Activated CD4-positive, alpha-beta T cell treated with anti-CD3 and anti-CD28 coated beads, Interleukin-2, amount 10 ng/mL, durations not matched to agents 7 days and 5 days (primary cell): Measurements from ENCODE around the gene TBATA. TPM values are rescaled to one million over a fixed set of nuclear protein-coding genes. Genes with fewer than 3 reads are reported as not detected.

Source experiments
- CTCF ChIA-PET: fragments of 350-600 bp; sonication (Branson Sonifier 250); formaldehyde crosslinking; loops from one replicate; lab custom pipeline; 2021; ENCODE audit warnings: antibody characterized with exemption; lab: Charles Lee
- POLR2A ChIA-PET: fragments of 350-600 bp; sonication (Branson Sonifier 250); formaldehyde crosslinking; loops from one replicate; lab custom pipeline; 2021; ENCODE audit warnings: antibody characterized with exemption; lab: Charles Lee
- DNase-seq: peaks from one replicate; pipeline ENCODE4 v3.0.0-alpha.2; 2020
- H3K27ac Mint-ChIP-seq: one replicate; pipeline ENCODE4 v1.8.0; 2021; ENCODE audit warnings: mild to moderate bottlenecking, moderate library complexity, mixed read lengths
- H3K27me3 Mint-ChIP-seq: one replicate; pipeline ENCODE4 v1.8.0; 2021; ENCODE audit warnings: mixed read lengths
- H3K36me3 Mint-ChIP-seq: one replicate; pipeline ENCODE4 v1.8.0; 2021; ENCODE audit warnings: low read depth, mixed read lengths
- H3K4me1 Mint-ChIP-seq: one replicate; pipeline ENCODE4 v1.8.0; 2021; ENCODE audit warnings: mixed read lengths
- H3K4me3 Mint-ChIP-seq: one replicate; pipeline ENCODE4 v1.8.0; 2021; ENCODE audit warnings: mild to moderate bottlenecking, moderate library complexity, mixed read lengths
- H3K9me3 Mint-ChIP-seq: one replicate; pipeline ENCODE4 v1.8.0; 2021; ENCODE audit warnings: mixed read lengths
- total RNA-seq, 2 experiments: library from RNA; stranded (reverse); gene quantifications; one replicate each; pipeline ENCODE4 v1.2.3, GENCODE V29; 2021

TBATA gene, protein sequence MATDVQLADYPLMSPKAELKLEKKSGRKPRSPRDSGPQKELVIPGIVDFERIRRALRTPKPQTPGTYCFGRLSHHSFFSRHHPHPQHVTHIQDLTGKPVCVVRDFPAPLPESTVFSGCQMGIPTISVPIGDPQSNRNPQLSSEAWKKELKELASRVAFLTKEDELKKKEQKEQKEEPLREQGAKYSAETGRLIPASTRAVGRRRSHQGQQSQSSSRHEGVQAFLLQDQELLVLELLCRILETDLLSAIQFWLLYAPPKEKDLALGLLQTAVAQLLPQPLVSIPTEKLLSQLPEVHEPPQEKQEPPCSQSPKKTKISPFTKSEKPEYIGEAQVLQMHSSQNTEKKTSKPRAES
- total RNA-seq: not detected

DNA sequence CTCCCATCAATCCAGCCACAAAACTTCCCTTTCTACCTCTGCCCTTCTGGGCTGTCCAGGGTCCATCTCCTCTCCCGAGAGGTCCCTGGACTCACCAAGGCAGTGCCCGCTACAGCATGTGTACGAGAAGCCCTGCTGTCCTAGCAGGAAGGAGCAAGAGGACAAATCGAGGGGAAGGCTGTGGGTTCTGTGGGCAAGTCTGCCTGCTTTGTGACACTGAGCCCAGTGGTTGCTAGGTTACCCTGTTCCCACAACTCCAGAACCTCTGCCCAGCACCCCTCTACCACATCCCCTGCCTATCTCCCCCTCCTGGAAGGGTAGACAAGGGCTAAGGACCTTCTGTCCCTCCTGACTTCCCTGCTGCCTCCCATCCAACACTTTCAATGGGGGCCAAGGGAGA is at the start of gene TBATA:
Gene TBATA (minus strand): TSS at position 188 of the 400 bp plus-strand sequence. CDS start 1,998 bp downstream, outside the sequence.
- CTCF ChIA-PET: no interaction called here
- DNase-seq: peak; percentile 14
- no peak within 1 kb of the TSS for H3K27ac Mint-ChIP-seq

GRCh38 chr10:70834441-70835151 is 49.4 kb upstream of the TBATA start:
- Mint-ChIP-seq H3K4me1 (peaks cover 22% of the 10 kb centered on the region), H3K36me3 (peaks cover 17% of the 10 kb centered on the region), H3K27me3 (no peaks in the 10 kb centered on the region), H3K9me3 (peaks cover 7% of the 10 kb centered on the region), H3K27ac (no peak overlapping the region), H3K4me3 (no peak overlapping the region)
- DNase-seq: no peak
- CTCF ChIA-PET: interaction anchor here (0.9 to 1.5 kb wide), 2 partner anchors 10 to 46 kb away, joined by 3 to 5 read pairs; no protein-coding TSS in a partner anchor
- POLR2A ChIA-PET: no interaction called here

More for the DNA sequence above, at the start of gene TBATA:
- no peak within 1 kb of the TSS for H3K4me3 Mint-ChIP-seq
- H3K9me3 Mint-ChIP-seq: no peaks in the 10 kb centered on the region
- peaks cover 18% of the 10 kb centered on the region for H3K27me3 Mint-ChIP-seq
- POLR2A ChIA-PET: no interaction called here
- peaks cover 15% of the 10 kb centered on the region for H3K4me1 Mint-ChIP-seq
- H3K36me3 Mint-ChIP-seq: no peaks in the 10 kb centered on the region

DNA sequence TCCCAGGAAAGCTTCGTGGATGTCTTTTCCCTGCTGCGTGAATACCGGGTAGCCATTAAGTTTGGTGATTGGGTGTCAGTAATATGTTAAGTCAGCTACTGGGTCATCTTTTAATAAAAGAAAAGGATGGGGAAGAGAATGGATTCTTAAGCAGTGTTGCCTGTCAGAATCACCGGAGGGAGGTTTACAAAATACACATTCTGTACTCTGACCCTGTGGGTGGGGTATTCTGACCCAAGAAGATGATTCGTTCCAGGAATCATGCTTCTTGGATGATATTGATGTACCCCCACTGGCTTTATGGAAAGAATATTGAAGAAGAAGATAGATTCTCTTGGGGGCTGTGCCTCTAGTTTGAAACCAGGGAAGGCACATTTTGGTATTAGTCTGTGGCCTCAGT is 48.8 kb upstream of the TBATA start:
- Mint-ChIP-seq H3K4me3 (no peak overlapping the region), H3K9me3 (peaks cover 7% of the 10 kb centered on the region), H3K36me3 (peaks cover 19% of the 10 kb centered on the region), H3K27ac (no peak overlapping the region), H3K27me3 (no peaks in the 10 kb centered on the region), H3K4me1 (peaks cover 22% of the 10 kb centered on the region)
- DNase-seq: no peak
- ChIA-PET POLR2A (no interaction called here), CTCF (interaction anchor here (0.9 to 1.5 kb wide), 3 partner anchors 10 to 47 kb away, joined by 3 to 5 read pairs (median 4); no protein-coding TSS in a partner anchor)

GRCh38 chr10:70833601-70834000 is 48.4 kb upstream of the TBATA start:
- no peak for DNase-seq
- Mint-ChIP-seq H3K36me3 (peaks cover 19% of the 10 kb centered on the region), H3K4me3 (no peak overlapping the region), H3K27me3 (no peaks in the 10 kb centered on the region), H3K27ac (no peak overlapping the region), H3K9me3 (peaks cover 7% of the 10 kb centered on the region), H3K4me1 (peaks cover 22% of the 10 kb centered on the region)
- ChIA-PET POLR2A (no interaction called here), CTCF (interaction anchor here (0.9 to 1.0 kb wide), 2 partner anchors 37 to 47 kb away, joined by 4 to 5 read pairs; no protein-coding TSS in a partner anchor)

DNA sequence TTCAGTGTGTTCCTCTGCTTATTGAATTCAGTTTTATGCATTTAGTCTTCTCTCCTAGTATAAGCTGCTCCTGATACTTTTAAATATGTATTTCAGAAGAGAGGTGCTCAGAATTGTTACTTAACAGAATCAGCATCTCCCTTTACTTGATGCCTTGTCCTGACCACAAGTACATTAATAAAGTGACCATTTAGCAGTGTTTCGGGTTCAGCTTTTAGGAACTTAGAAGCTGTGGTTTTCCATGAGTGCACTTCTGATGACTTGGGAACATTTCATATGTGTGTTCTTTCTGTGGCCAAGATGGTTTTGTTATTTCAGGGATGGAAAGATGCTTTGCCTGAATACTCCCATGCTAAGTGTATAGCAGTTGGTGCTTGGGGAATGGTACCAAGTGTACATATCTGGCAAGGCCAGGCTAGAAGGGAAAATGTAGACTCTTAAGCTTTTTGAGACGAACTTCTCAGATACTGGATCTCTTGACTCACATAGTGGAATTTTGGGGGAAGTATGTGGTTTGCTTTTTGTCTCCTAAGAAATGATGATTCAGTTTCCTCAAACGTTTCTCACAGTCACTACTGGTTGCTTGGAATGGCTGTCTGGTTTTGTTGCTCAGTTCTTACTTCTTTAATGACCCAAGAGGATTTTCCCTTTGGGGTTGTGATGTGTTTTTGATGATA is 47.8 kb upstream of the TBATA start:
- no peak overlapping the region for H3K4me3 Mint-ChIP-seq
- peaks cover 7% of the 10 kb centered on the region for H3K9me3 Mint-ChIP-seq
- ChIA-PET CTCF (interaction anchor here (0.8 to 1.0 kb wide), 2 partner anchors 21 to 37 kb away, joined by 4 read pairs; no protein-coding TSS in a partner anchor), POLR2A (no interaction called here)
- peaks cover 22% of the 10 kb centered on the region for H3K4me1 Mint-ChIP-seq
- H3K27ac Mint-ChIP-seq: no peak overlapping the region
- H3K27me3 Mint-ChIP-seq: no peaks in the 10 kb centered on the region
- H3K36me3 Mint-ChIP-seq: peaks cover 14% of the 10 kb centered on the region
- DNase-seq: no peak

GRCh38 chr10:70832221-70832620 is 47.0 kb upstream of the TBATA start:
- Mint-ChIP-seq H3K27me3 (no peaks in the 10 kb centered on the region), H3K9me3 (no peaks in the 10 kb centered on the region), H3K36me3 (peaks cover 8% of the 10 kb centered on the region), H3K27ac (no peak overlapping the region), H3K4me3 (no peak overlapping the region), H3K4me1 (peaks cover 22% of the 10 kb centered on the region)
- ChIA-PET POLR2A (no interaction called here), CTCF (interaction anchor here (1.0 kb wide), 1 partner anchor 46 kb away, joined by 3 read pairs; no protein-coding TSS in a partner anchor)
- DNase-seq: no peak

- Mint-ChIP-seq H3K36me3 (peaks cover 7% of the 10 kb centered on the region), H3K9me3 (no peaks in the 10 kb centered on the region), H3K4me1 (peaks cover 20% of the 10 kb centered on the region), H3K27ac (no peak overlapping the region), H3K27me3 (no peaks in the 10 kb centered on the region), H3K4me3 (no peak overlapping the region)
- ChIA-PET CTCF (interaction anchor here (0.5 to 1.5 kb wide), 2 partner anchors 13 to 191 kb away, joined by 3 to 5 read pairs; no protein-coding TSS in a partner anchor), POLR2A (no interaction called here)
- no peak for DNase-seq
These were observed 45.0 kb upstream of the TBATA start for GRCh38 chr10:70830164-70830563.

DNA sequence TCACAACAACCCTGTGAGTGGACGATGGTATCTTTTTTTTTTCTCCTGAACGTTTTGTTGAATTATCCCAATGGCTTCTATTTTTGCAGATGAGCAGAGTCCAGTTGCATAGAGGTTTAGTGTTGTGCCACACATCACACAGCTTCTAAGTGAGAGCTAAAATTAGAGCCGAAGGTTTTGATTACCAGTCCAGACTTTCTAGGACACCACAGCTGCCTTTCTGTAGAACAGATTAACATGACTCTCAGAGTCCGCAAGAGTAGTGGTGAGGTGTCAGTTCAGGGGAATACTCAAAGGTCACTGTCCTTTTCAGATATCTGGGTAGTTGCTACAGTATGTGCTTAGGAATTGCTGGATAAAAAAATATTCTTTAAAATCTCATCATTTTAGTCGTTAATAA is 44.4 kb upstream of the TBATA start:
- CTCF ChIA-PET: interaction anchor here (0.7 to 1.5 kb wide), 2 partner anchors 13 to 15 kb away, joined by 4 to 5 read pairs; no protein-coding TSS in a partner anchor

GRCh38 chr10:70828923-70829322 is 43.7 kb upstream of the TBATA start:
- ChIA-PET CTCF (interaction anchor here (0.7 to 1.5 kb wide), 2 partner anchors 12 to 14 kb away, joined by 4 to 5 read pairs; no protein-coding TSS in a partner anchor), POLR2A (no interaction called here)
- DNase-seq: no peak
- no peak overlapping the region for H3K27ac Mint-ChIP-seq
- H3K27me3 Mint-ChIP-seq: no peaks in the 10 kb centered on the region
- H3K9me3 Mint-ChIP-seq: no peaks in the 10 kb centered on the region
- H3K36me3 Mint-ChIP-seq: peaks cover 8% of the 10 kb centered on the region
- H3K4me3 Mint-ChIP-seq: no peak overlapping the region
- peaks cover 16% of the 10 kb centered on the region for H3K4me1 Mint-ChIP-seq

More for the DNA sequence above, 44.4 kb upstream of the TBATA start:
- peaks cover 8% of the 10 kb centered on the region for H3K36me3 Mint-ChIP-seq
- H3K4me1 Mint-ChIP-seq: peaks cover 20% of the 10 kb centered on the region
- no peak for DNase-seq
- no peak overlapping the region for H3K27ac Mint-ChIP-seq
- H3K9me3 Mint-ChIP-seq: no peaks in the 10 kb centered on the region
- POLR2A ChIA-PET: no interaction called here
- H3K27me3 Mint-ChIP-seq: no peaks in the 10 kb centered on the region
- H3K4me3 Mint-ChIP-seq: no peak overlapping the region

DNA sequence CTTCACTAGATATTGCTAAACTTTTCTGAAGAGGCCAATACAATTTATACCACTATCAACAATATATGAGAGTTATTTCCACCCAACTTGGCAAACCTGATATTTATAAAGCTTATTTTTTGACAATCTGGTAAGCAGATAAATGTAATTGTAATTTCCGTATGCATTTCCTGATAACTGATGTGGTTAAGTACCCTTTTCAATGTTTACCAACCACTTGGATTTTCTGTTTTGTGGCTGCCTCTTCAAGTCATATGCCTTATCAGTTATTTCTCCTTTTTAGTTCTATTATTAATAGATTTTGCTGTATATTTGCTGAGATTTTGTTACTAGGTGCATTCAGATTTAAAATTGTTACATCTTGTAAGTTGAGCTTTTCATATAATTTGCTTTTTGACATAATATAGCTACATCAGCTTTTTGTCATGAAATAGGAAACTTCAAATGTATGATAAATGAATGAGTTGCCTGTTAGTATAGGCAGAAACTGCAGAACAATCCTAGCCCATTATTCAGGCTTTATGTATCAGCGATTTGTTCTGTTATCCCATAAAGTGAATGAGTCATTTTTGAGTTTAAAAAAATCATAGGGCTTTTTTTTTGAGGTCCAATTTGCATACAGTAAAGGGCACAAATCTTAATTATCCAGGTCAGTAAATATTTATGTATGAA is 42.0 kb upstream of the TBATA start:
- peaks cover 8% of the 10 kb centered on the region for H3K36me3 Mint-ChIP-seq
- no peaks in the 10 kb centered on the region for H3K9me3 Mint-ChIP-seq
- H3K27ac Mint-ChIP-seq: no peak overlapping the region
- no peak overlapping the region for H3K4me3 Mint-ChIP-seq
- ChIA-PET POLR2A (interaction anchor here (0.6 kb wide), 1 partner anchor 19 kb away, joined by 3 read pairs; no protein-coding TSS in a partner anchor), CTCF (interaction anchor here (2.0 kb wide), 1 partner anchor 10 kb away, joined by 7 read pairs; no protein-coding TSS in a partner anchor)
- H3K4me1 Mint-ChIP-seq: peaks cover 2% of the 10 kb centered on the region
- no peaks in the 10 kb centered on the region for H3K27me3 Mint-ChIP-seq
- no peak for DNase-seq

DNA sequence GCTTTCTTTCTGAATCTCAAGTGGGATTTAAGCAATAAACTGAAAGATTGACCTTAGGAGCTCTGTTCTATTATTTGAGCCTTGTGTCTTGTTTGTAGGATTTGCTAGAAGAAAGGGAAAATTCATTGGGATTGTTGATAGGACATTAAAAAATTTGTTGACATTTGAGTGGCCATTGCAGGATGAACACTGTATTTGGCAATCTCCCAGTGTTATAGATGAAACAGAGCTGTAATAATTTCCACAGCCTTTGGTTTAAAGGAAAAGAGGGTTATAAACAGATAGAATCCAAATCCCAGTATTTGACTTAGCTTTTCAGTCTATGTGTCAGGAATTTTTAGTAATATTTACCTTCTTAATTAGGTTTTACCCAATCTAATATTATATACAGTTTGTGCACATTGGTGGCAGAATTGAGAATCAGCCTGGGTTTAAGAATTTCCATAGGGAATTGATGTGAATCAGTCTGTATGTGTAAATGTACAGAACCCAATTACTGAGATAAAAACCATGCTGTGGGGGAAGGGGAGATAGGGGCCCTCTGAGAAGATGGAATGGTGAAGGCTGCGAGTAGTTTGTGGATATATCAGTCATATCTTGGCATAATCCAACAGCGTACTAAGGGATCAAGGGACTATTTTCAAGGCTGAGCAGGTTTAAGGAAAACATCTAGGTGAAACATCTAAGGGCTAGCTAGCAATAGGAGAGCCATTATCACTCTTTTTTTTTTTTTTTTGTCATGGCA is 37.1 kb upstream of the TBATA start:
- H3K4me3 Mint-ChIP-seq: no peak overlapping the region
- no peak for DNase-seq
- ChIA-PET CTCF (interaction anchor here (0.6 to 1.2 kb wide), 2 partner anchors 49 to 197 kb away, joined by 3 to 4 read pairs; no protein-coding TSS in a partner anchor), POLR2A (no interaction called here)
- peaks cover 12% of the 10 kb centered on the region for H3K4me1 Mint-ChIP-seq
- H3K9me3 Mint-ChIP-seq: no peaks in the 10 kb centered on the region
- peaks cover 8% of the 10 kb centered on the region for H3K36me3 Mint-ChIP-seq
- no peaks in the 10 kb centered on the region for H3K27me3 Mint-ChIP-seq
- no peak overlapping the region for H3K27ac Mint-ChIP-seq
